ENCODE data around the gene ABL2.

DNA sequence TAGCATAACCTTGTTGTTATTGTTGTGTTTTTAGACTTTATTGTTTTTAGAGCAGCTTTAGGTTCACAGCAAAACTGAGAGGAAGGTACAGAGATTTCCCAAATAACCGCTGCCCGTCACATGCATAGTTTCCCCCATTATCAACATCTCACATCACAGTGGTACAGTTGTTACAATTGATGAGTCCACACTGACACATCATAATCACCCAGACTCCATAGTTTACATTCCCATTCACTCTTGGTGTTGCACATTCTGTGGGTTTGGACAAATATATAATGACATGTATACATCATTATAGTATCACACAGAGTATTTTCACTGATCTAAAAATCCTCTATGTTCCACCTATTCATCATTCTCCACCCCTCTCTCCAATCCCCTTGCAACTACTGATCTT is 173.5 kb downstream of the ABL2 start:
- TF ChIP-seq POLR2A (IDR thresholded peaks at IDR 0.05; ENCODE audit: low read depth, low read length) (no peak), TAF1 (IDR thresholded peaks at IDR 0.05; ENCODE audit: borderline replicate concordance, low read depth, low read length) (no peak), POLR2AphosphoS5 (IDR thresholded peaks at IDR 0.05; ENCODE audit: low read depth, low read length) (no peak)
